Dedifferentiated amniotic fluid mesenchymal stem cell (primary cell): ENCODE results near the gene EME2.
A peak's percentile ranks its signal among the peaks of the same experiment; 100 is the strongest.

ENCODE experiments used
- DNase-seq: peaks from one replicate; pipeline ENCODE4 v3.0.0-alpha.2; 2016; ENCODE audit errors: extremely low spot score

Gene EME2

DNA sequence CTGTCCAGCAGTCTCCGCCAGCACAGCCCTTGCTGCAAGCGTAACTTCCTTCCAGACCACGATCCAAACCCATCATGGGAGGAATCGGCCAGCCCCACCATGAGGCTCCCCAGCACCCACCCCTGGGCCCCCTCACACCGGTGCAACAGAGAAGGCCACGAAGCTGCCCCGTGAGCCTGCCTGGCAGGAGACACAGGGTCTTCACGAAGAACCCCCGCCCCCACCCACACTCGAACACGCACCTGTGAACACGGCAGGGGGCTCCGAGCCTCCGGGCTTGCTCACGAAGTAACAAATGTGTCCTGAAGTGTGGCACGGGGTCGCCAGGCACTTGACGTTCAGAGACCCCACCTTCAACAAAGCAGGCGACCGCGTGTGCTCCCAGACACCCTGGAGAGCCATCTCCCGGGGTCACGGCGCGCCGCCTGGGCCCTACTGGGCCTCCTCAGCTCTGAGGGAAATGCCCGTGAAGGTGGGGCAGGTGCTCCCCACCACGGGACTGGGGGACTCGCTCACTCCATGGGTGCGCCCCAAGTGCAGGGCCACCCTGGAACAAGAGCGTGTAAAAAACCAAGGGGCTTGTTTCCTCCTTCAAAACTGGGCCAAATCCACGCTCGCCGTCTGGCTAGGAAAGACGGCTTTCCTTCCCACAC, 46.4 kb downstream of the EME2 start:
- no peak for DNase-seq

DNA sequence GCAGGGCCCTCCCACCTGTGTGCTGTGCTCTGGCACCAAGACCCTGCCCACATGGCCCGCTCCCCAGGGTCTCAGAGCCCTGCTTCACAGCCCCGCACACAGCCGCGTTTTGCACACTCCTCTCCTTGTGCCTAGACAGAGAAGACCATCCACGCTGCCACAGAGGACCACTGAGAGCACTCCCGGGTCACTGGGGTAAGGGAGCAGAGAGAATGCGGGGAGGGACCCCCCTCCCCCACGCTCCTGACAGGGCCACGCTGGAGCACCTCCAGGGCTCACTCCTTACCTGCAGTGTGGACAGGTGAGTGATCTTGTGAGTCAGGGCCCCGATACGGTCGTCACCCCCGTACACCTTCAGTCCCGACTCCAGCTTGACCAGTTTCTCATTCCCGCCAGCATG, 47.0 kb downstream of the EME2 start:
- DNase-seq, result no peak

GRCh38 chr16:1820096-1820945, 47.7 kb downstream of the EME2 start:
- no peak for DNase-seq

GRCh38 chr16:1820946-1821290, 48.3 kb downstream of the EME2 start:
- no peak for DNase-seq

GRCh38 chr16:1821861-1822611, 49.4 kb downstream of the EME2 start:
- DNase-seq, result no peak

GRCh38 chr16:1822801-1823200, 50.2 kb downstream of the EME2 start:
- no peak for DNase-seq

DNA sequence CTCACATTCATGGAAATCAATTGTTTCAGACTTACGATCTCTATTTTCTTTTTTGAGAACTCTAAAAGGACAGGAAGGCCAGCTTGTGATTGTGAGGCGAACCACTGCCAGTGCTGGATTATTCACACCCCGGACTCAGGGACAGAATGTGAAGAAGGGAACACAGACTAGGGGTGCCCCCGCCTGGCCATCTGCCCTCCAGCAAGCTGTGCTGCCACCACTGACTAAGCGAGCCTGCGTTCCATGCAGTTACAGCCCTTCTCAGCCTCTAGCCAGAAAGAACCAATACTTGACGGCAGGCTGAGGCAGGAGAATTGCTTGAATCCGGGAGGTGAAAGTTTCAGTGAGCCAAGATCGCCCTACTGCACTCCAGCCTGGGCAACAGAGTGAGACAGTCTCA, 51.2 kb downstream of the EME2 start:
- peak; percentile 17 for DNase-seq

DNA sequence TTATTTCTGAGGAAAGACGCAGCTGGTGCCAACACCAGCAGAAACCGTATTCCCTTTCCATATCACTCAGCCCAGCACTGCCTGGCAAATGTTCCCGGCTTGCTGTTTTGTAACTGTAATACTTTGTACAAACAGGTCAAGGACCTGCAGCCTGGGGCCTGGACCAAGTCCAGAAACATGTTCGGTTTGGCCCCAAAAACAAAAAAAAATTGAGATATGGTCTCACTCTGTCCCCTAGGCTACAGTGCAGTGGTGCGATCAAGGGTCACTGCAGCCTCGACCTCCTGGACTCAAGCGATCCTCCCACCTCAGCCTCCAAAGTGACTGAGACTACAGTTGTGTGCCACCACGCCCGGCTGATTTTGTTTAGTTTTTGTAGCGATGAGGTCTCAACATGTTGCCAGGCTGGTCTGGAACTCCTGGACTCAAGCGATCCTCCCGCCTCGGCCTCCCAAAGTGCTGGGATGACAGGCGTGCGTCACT, 52.8 kb downstream of the EME2 start:
- no peak for DNase-seq
